Right lobe of liver (tissue), 6 donors: ENCODE results near the gene THEM4. TPM values are rescaled to one million over a fixed set of nuclear protein-coding genes. Genes with fewer than 3 reads are reported as not detected.
A peak's percentile ranks its signal among the peaks of the same experiment; 100 is the strongest.

Experiments
- ATAC-seq, 4 donors: fragments of 200-7000 bp; cut with Tn5 transposase; one replicate each; pipeline ENCODE4 v1.9.1; 2020; ENCODE audit warnings: mild to moderate bottlenecking in 4 of 4, moderate library complexity in 4 of 4
- DNase-seq, 3 donors: peaks; one replicate each; pipeline ENCODE4 v3.0.0-alpha.2; 2020
- H3K27ac ChIP-seq, 3 donors: fragments of 200-600 bp; one replicate each; pipeline ENCODE4 v1.8.0; 2022
- H3K27me3 ChIP-seq, 2 donors: fragments of 200-600 bp; one replicate each; pipeline ENCODE4 v1.8.0; 2022
- H3K36me3 ChIP-seq, 4 donors: fragments of 200-600 bp; sonication (generic) in 1 of 4; one replicate each; pipeline versions ENCODE4 v1.5.1 to v1.8.0; 2017 to 2022; ENCODE audit warnings: control low read depth in 1 of 4
- H3K4me1 ChIP-seq, 4 donors: fragments of 200-600 bp; sonication (generic) in 1 of 4; one replicate each; pipeline versions ENCODE4 v1.5.1 to v1.8.0; 2017 to 2022; ENCODE audit warnings: control low read depth in 1 of 4
- H3K4me3 ChIP-seq, 3 donors: fragments of 200-600 bp; one replicate each; pipeline ENCODE4 v1.8.0; 2022
- H3K9me3 ChIP-seq, 4 donors: fragments of 200-600 bp; sonication (generic) in 1 of 4; one replicate each; pipeline versions ENCODE4 v1.5.1 to v1.8.0; 2017 to 2022; ENCODE audit warnings: control low read depth in 1 of 4
- CTCF ChIP-seq, 4 donors: fragments of 200-600 bp in 3 of 4; fragments of 450-650 bp in 1 of 4; IDR thresholded peaks; one replicate each; pipeline versions ENCODE4 v1.5.1 to v1.8.0; 2016 to 2022; ENCODE audit warnings: antibody characterized with exemption in 4 of 4, mild to moderate bottlenecking in 2 of 4
- POLR2A ChIP-seq: fragments of 450-650 bp; IDR thresholded peaks from one replicate; pipeline ENCODE4 v1.6.1; 2017; ENCODE audit warnings: antibody characterized with exemption, mild to moderate bottlenecking
- WGBS: methylation state at CpG from one replicate; pipeline ENCODE4 v1.1.6; 2018; ENCODE audit warnings: low coverage, low lambda C conversion rate; ENCODE audit not compliant: insufficient coverage; ENCODE audit errors: missing lambda C conversion rate; 5-methylcytosine and 5-hydroxymethylcytosine counted together
- intact Hi-C, 2 donors: fragments of 100-400 bp; cut with DNase I; formaldehyde crosslinking; loops; one replicate each; pipeline versions ENCODE4 v1.11.2 to v1.14.1; 2022
- total RNA-seq, 6 experiments: library from RNA; depleted of rRNA in 2 of 6; stranded (reverse); fragments of >200 nt in 2 of 6; fragmentation: NEBNext Ultra II Directional in 3 of 6; extraction: Animal tissue kit (Norgen Biotek cat#: 25700) in 3 of 6; gene quantifications; one replicate each; pipeline versions ENCODE4 v1.1.0 to v1.2.4, GENCODE V29; 2016 to 2023
- donor health status: DM: no; HTN: yes; CAD: no.
- donor health status: DM: no; HTN: no; CAD: no.
- donor health status: DM: no; HTN: no; CAD: no.
- donor health status: DM: no; HTN: yes; CAD: no.
- donor health status: DM: no; HTN: yes; CAD: no.

Gene THEM4
- total RNA-seq, 6 experiments from 2014 or later = 8.5 to 19.1 (median 9.2) TPM

- intact Hi-C loops = no loop called here
- DNase-seq (no peak), ATAC-seq (no peak)
- Histone ChIP-seq H3K27ac (no peak overlapping the region), H3K9me3 (no peaks in the 10 kb centered on the region), H3K36me3 (no peaks in the 10 kb centered on the region), H3K27me3 (no peaks in the 10 kb centered on the region), H3K4me3 (no peak overlapping the region), H3K4me1 (peaks cover 0 to 3% (median 0%) of the 10 kb centered on the region in 4 donors)
- WGBS = 80% methylated on average over 1 of the region's 1 CpG
- TF ChIP-seq POLR2A (no peak), CTCF (IDR thresholded peaks at IDR 0.05) (no peak)
Observed at GRCh38 chr1:151924691-151925587, 15.6 kb upstream of the THEM4 start.

GRCh38 chr1:151923422-151923821, 14.1 kb upstream of the THEM4 start:
- Histone ChIP-seq H3K9me3 (no peaks in the 10 kb centered on the region), H3K27ac (no peak overlapping the region), H3K36me3 (no peaks in the 10 kb centered on the region), H3K27me3 (no peaks in the 10 kb centered on the region), H3K4me1 (peaks cover 0 to 14% (median 3%) of the 10 kb centered on the region in 4 donors), H3K4me3 (no peak overlapping the region)
- TF ChIP-seq POLR2A = no peak
- intact Hi-C loops = no loop called here
- WGBS = 80% methylated on average over 1 of the region's 1 CpG
- no peak for ATAC-seq
- DNase-seq = no peak

- no peak overlapping the region for H3K27ac ChIP-seq
- H3K9me3 ChIP-seq = no peaks in the 10 kb centered on the region
- ATAC-seq (peak in 1 of 4 donors; percentile 16), DNase-seq (no peak)
- no peak overlapping the region for H3K4me3 ChIP-seq
- no peaks in the 10 kb centered on the region for H3K36me3 ChIP-seq
- TF ChIP-seq CTCF (IDR thresholded peaks at IDR 0.05) = no peak
- TF ChIP-seq POLR2A = no peak
- H3K4me1 ChIP-seq = peaks cover 0 to 14% (median 3%) of the 10 kb centered on the region in 4 donors
- intact Hi-C loops = no loop called here
- WGBS = 64% methylated on average over 3 of the region's 3 CpGs
- H3K27me3 ChIP-seq = no peaks in the 10 kb centered on the region
Observed at GRCh38 chr1:151920149-151920548, 10.8 kb upstream of the THEM4 start.

GRCh38 chr1:151918819-151919610, 9.7 kb upstream of the THEM4 start:
- Histone ChIP-seq H3K4me3 (no peak overlapping the region), H3K9me3 (no peaks in the 10 kb centered on the region), H3K36me3 (no peaks in the 10 kb centered on the region), H3K4me1 (peaks cover 0 to 14% (median 3%) of the 10 kb centered on the region in 4 donors), H3K27me3 (no peaks in the 10 kb centered on the region), H3K27ac (peak overlapping the region in 1 of 3 donors; percentile 16)
- TF ChIP-seq CTCF (IDR thresholded peaks at IDR 0.05) (no peak), POLR2A (no peak)
- 51% methylated on average over 6 of the region's 6 CpGs for WGBS
- ATAC-seq = peak in 2 of 4 donors; percentile 55 to 84
- intact Hi-C loops = no loop called here
- DNase-seq = peak in 1 of 3 donors; percentile 61
